Effector memory CD4-positive, alpha-beta T cell (primary cell): ENCODE data around the gene CFHR4.
"Not testable (repeated sequence)": the region's sequence is repeated elsewhere in the genome, so short reads cannot be mapped to it uniquely, and the experiment has no call there.

Source experiments
- DNase-seq, 3 donors: peaks; one replicate each; pipeline ENCODE4 v3.0.0-alpha.2; 2020
- H3K27ac ChIP-seq: 2 replicates; pipeline ENCODE4 v1.7.0; 2013; ENCODE audit warnings: mild to moderate bottlenecking, low read length, moderate library complexity; ENCODE audit not compliant: insufficient read depth, poor library complexity, severe bottlenecking
- H3K27me3 ChIP-seq: replicated peaks from 2 replicates; pipeline ENCODE4 v1.7.0; 2013; ENCODE audit warnings: mild to moderate bottlenecking, low read length; ENCODE audit not compliant: insufficient read depth, control insufficient read depth, poor library complexity, severe bottlenecking
- H3K36me3 ChIP-seq: 2 replicates; pipeline ENCODE4 v1.7.0; 2013; ENCODE audit warnings: mild to moderate bottlenecking, low read length, moderate library complexity; ENCODE audit not compliant: control insufficient read depth, insufficient read depth
- H3K4me1 ChIP-seq: 2 replicates; pipeline ENCODE4 v1.7.0; 2013; ENCODE audit warnings: low read length, mild to moderate bottlenecking; ENCODE audit not compliant: control insufficient read depth, insufficient read depth, poor library complexity, severe bottlenecking
- H3K4me3 ChIP-seq: 2 replicates; pipeline ENCODE4 v1.7.0; 2013; ENCODE audit warnings: low read length, low read depth, mild to moderate bottlenecking; ENCODE audit not compliant: insufficient read depth, poor library complexity, severe bottlenecking
- H3K9me3 ChIP-seq: 2 replicates; pipeline ENCODE4 v1.7.0; 2013; ENCODE audit warnings: mild to moderate bottlenecking, low read length, moderate library complexity; ENCODE audit not compliant: control insufficient read depth

CFHR4 gene

DNA sequence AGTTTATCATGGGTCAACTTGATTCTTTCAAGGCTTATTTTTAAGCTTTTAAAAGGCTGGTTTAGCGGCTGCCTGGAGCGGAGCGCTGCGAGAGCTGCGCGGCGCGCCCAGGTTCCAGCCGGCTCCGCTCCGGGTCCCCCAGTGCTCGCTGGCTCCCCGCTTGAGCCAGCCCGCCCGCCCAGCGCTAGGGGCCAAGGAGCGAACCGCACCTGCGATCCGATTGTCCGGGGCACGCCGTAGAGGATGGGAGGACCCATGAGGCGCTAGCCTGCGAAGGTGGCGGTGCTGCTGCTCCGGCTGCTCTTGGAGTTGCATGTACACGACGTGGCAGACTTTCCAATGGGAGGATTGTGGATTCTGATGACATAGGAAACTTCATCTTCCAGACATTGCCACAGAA is 9.9 kb upstream of the CFHR4 start:
- H3K27ac ChIP-seq: no peak overlapping the region
- no peak for DNase-seq
- H3K36me3 ChIP-seq: no peaks in the 10 kb centered on the region
- no peaks in the 10 kb centered on the region for H3K27me3 ChIP-seq
- H3K9me3 ChIP-seq: no peaks in the 10 kb centered on the region
- no peaks in the 10 kb centered on the region for H3K4me1 ChIP-seq
- no peak overlapping the region for H3K4me3 ChIP-seq

GRCh38 chr1:196886560-196886959 is 1.3 kb upstream of the CFHR4 start:
- not testable (repeated sequence) for H3K9me3 ChIP-seq, DNase-seq, H3K4me3 ChIP-seq, H3K4me1 ChIP-seq, H3K27me3 ChIP-seq, H3K27ac ChIP-seq, H3K36me3 ChIP-seq

- Histone ChIP-seq H3K9me3 (no peaks in the 10 kb centered on the region), H3K4me3 (no peak overlapping the region), H3K36me3 (no peaks in the 10 kb centered on the region), H3K27me3 (no peaks in the 10 kb centered on the region), H3K27ac (no peak overlapping the region), H3K4me1 (no peaks in the 10 kb centered on the region)
- DNase-seq: no peak
These were observed 2.8 kb downstream of the CFHR4 start for GRCh38 chr1:196890668-196891067.

DNA sequence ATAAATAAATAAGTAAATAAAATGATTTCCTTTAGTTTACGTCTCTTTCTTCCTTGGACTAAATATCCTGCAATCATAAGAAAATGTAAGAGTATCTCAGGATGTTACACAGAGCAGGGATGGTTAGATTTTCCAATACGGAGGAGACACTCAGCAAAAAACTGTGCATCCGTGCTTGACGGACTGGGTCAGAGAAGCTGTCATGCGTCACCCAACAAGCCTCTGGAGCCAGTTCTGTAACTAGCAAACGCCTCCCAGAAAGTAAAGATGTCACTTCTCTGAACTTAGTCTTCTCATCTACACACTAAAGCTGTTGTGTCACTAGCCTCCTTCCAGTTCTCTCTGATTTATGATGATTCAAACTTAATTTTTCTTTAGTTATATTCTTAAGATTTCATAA is 3.4 kb downstream of the CFHR4 start:
- Histone ChIP-seq H3K27me3 (no peaks in the 10 kb centered on the region), H3K4me1 (no peaks in the 10 kb centered on the region), H3K4me3 (no peak overlapping the region), H3K27ac (no peak overlapping the region), H3K36me3 (no peaks in the 10 kb centered on the region), H3K9me3 (no peaks in the 10 kb centered on the region)
- DNase-seq: no peak

- Histone ChIP-seq H3K9me3 (no peaks in the 10 kb centered on the region), H3K4me3 (no peak overlapping the region), H3K4me1 (no peaks in the 10 kb centered on the region), H3K27me3 (no peaks in the 10 kb centered on the region), H3K36me3 (no peaks in the 10 kb centered on the region), H3K27ac (no peak overlapping the region)
- DNase-seq: no peak
These were observed 8.5 kb downstream of the CFHR4 start for GRCh38 chr1:196896355-196896754.

- Histone ChIP-seq H3K9me3 (no peaks in the 10 kb centered on the region), H3K27ac (no peak overlapping the region), H3K36me3 (no peaks in the 10 kb centered on the region), H3K4me3 (no peak overlapping the region), H3K27me3 (no peaks in the 10 kb centered on the region), H3K4me1 (no peaks in the 10 kb centered on the region)
- DNase-seq: no peak
These were observed 9.4 kb downstream of the CFHR4 start for GRCh38 chr1:196897158-196897828.

GRCh38 chr1:196902344-196902743 is 14.5 kb downstream of the CFHR4 start:
- DNase-seq: no peak
- no peaks in the 10 kb centered on the region for H3K27me3 ChIP-seq

GRCh38 chr1:196910215-196910614 is 22.4 kb downstream of the CFHR4 start:
- DNase-seq: no peak
- H3K9me3 ChIP-seq: no peaks in the 10 kb centered on the region
- H3K4me3 ChIP-seq: no peak overlapping the region
- no peaks in the 10 kb centered on the region for H3K36me3 ChIP-seq
- H3K27ac ChIP-seq: no peak overlapping the region
- H3K4me1 ChIP-seq: no peaks in the 10 kb centered on the region
- H3K27me3 ChIP-seq: no peaks in the 10 kb centered on the region

More at GRCh38 chr1:196902344-196902743, 14.5 kb downstream of the CFHR4 start:
- H3K36me3 ChIP-seq: no peaks in the 10 kb centered on the region
- H3K4me3 ChIP-seq: no peak overlapping the region
- no peaks in the 10 kb centered on the region for H3K4me1 ChIP-seq
- H3K27ac ChIP-seq: no peak overlapping the region
- H3K9me3 ChIP-seq: no peaks in the 10 kb centered on the region

DNA sequence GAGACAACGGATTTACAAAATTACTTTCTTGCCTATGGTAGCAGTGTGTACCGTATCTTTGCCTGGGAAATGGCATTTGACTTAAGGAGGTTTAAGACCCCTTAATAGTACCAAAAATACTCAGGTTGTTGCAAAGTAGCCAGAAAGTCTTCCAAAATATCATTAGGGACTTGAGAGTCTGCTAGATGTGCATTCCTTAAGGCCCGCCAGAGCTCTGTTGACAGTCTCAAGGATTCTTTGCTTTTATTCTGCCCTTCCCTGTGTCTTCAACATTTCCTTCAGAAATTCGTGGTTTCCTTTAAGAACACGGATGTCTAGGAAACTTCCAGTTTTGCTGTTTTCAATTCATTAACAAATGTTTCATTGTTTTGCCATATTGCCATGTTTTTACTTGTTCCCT is 24.4 kb downstream of the CFHR4 start:
- not testable (repeated sequence) for H3K4me1 ChIP-seq, H3K4me3 ChIP-seq, H3K36me3 ChIP-seq, H3K9me3 ChIP-seq, DNase-seq, H3K27me3 ChIP-seq, H3K27ac ChIP-seq

DNA sequence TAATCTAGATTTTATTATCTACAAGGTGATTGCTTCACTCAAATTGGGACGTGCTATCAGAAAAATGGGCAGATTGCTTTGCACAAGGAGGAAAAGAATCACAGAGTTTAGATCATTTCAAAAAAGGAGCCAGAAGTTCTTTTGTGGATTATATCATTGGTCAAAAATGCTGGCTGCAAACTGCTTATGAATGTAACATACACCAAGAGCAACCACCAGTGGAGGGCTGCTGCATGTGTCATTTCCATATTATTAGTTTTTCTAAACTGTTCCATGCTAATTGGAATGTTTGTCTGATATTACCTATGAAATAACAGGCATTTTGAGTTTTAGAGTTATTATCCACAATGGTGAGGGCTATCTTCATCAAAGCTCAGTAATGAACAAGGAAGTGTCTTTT is 39.0 kb downstream of the CFHR4 start:
- not testable (repeated sequence) for H3K9me3 ChIP-seq, H3K27ac ChIP-seq, H3K4me3 ChIP-seq, H3K27me3 ChIP-seq, H3K4me1 ChIP-seq, H3K36me3 ChIP-seq, DNase-seq
